Measurements from ENCODE around the gene MBNL1. TPM values are rescaled to one million over a fixed set of nuclear protein-coding genes. Genes with fewer than 3 reads are reported as not detected.

The MBNL1 gene
- total and polyA plus RNA-seq, 2 of the 13 experiments (the other 11 are each of a cell fraction or from before 2014, with no cell fraction given): 27.1 to 55.4 TPM

GRCh38 chr3:152241142-152242017, 27.3 kb upstream of the MBNL1 start:
- CTCF ChIA-PET (ENCODE audit: low intra/inter-chr PET ratio, low total read pairs): no interaction called here
- no peaks in the 10 kb centered on the region for H3K27me3 ChIP-seq (ENCODE audit: control insufficient read depth in 1 of 2, insufficient read depth in 2 of 2, low read length in 2 of 2)
- no peaks in the 10 kb centered on the region for H3K9me3 ChIP-seq (ENCODE audit: low read length)
- H3K4me1 ChIP-seq (ENCODE audit: insufficient read depth, low read length): peaks cover 22% of the 10 kb centered on the region
- H3K4me2 ChIP-seq (ENCODE audit: low read depth, low read length): no peak overlapping the region
- no peak for DNase-seq (ENCODE audit: low spot score)
- no peak overlapping the region for H3K9ac ChIP-seq (ENCODE audit: insufficient read depth, low read depth, low read length)
- POLR2A ChIA-PET: no interaction called here
- no peak for FAIRE-seq
- intact Hi-C loops (cut with micrococcal nuclease; ENCODE audit: unreplicated experiment) (no loop called here), in situ Hi-C loops (cut with HindIII; ENCODE audit: extremely low pct_ligation_motif_present, low pct_unique_long_range_greater_than_20kb) (no loop called here)
- H3K79me2 ChIP-seq (ENCODE audit: insufficient read depth, low read length): no peaks in the 10 kb centered on the region
- BruUV-seq (replicated peaks): no TSS peak
- no peaks in the 10 kb centered on the region for H4K20me1 ChIP-seq (ENCODE audit: insufficient read depth, low read length)
- no peak overlapping the region for H2AFZ ChIP-seq (ENCODE audit: low read length)
- no peaks in the 10 kb centered on the region for H3K36me3 ChIP-seq (replicated peaks in 1 of 2; ENCODE audit: control insufficient read depth in 1 of 2, insufficient read depth in 2 of 2, low read length in 2 of 2)
- 60% methylated on average over 2 of the region's 2 CpGs for WGBS (ENCODE audit: low lambda C conversion rate)
- no peak overlapping the region for H3K4me3 ChIP-seq (replicated peaks in 1 of 3; ENCODE audit: insufficient read depth in 1 of 3, low read depth in 2 of 3, low read length in 3 of 3)
- ATAC-seq: no peak
- H3K27ac ChIP-seq (ENCODE audit: extremely low read length, insufficient read depth, low read length): no peak overlapping the region
- TF ChIP-seq, protein P1, sequence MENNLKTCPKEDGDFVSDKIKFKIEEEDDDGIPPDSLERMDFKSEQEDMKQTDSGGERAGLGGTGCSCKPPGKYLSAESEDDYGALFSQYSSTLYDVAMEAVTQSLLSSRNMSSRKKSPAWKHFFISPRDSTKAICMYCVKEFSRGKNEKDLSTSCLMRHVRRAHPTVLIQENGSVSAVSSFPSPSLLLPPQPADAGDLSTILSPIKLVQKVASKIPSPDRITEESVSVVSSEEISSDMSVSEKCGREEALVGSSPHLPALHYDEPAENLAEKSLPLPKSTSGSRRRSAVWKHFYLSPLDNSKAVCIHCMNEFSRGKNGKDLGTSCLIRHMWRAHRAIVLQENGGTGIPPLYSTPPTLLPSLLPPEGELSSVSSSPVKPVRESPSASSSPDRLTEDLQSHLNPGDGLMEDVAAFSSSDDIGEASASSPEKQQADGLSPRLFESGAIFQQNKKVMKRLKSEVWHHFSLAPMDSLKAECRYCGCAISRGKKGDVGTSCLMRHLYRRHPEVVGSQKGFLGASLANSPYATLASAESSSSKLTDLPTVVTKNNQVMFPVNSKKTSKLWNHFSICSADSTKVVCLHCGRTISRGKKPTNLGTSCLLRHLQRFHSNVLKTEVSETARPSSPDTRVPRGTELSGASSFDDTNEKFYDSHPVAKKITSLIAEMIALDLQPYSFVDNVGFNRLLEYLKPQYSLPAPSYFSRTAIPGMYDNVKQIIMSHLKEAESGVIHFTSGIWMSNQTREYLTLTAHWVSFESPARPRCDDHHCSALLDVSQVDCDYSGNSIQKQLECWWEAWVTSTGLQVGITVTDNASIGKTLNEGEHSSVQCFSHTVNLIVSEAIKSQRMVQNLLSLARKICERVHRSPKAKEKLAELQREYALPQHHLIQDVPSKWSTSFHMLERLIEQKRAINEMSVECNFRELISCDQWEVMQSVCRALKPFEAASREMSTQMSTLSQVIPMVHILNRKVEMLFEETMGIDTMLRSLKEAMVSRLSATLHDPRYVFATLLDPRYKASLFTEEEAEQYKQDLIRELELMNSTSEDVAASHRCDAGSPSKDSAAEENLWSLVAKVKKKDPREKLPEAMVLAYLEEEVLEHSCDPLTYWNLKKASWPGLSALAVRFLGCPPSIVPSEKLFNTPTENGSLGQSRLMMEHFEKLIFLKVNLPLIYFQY (CRISPR knock-in tag; IDR thresholded peaks at IDR 0.05; ENCODE audit: borderline replicate concordance): no peak
- no peak for TF ChIP-seq RBFOX2 (IDR thresholded peaks at IDR 0.05; ENCODE audit: low read depth, low read length)
- TF ChIP-seq ELK4 (CRISPR knock-in tag; IDR thresholded peaks at IDR 0.05; ENCODE audit: borderline replicate concordance): no peak
- no peak for TF ChIP-seq PRDM10 (CRISPR knock-in tag; IDR thresholded peaks at IDR 0.05; ENCODE audit: low read depth)
- TF ChIP-seq HNF4G (IDR thresholded peaks at IDR 0.05; ENCODE audit: borderline replicate concordance, low read depth, low read length): no peak
- no peak for TF ChIP-seq HNF4G (CRISPR knock-in tag; IDR thresholded peaks at IDR 0.05; ENCODE audit: borderline replicate concordance, low read depth)
- no peak for TF ChIP-seq ATAD3A (CRISPR knock-in tag; IDR thresholded peaks at IDR 0.05)
- TF ChIP-seq ZSCAN20 (CRISPR knock-in tag; IDR thresholded peaks at IDR 0.05; ENCODE audit: borderline replicate concordance): no peak
- no peak for TF ChIP-seq HNF4A (CRISPR knock-in tag; IDR thresholded peaks at IDR 0.05)
- TF ChIP-seq FOSL2 (CRISPR knock-in tag; IDR thresholded peaks at IDR 0.05): no peak
- TF ChIP-seq, protein P2, sequence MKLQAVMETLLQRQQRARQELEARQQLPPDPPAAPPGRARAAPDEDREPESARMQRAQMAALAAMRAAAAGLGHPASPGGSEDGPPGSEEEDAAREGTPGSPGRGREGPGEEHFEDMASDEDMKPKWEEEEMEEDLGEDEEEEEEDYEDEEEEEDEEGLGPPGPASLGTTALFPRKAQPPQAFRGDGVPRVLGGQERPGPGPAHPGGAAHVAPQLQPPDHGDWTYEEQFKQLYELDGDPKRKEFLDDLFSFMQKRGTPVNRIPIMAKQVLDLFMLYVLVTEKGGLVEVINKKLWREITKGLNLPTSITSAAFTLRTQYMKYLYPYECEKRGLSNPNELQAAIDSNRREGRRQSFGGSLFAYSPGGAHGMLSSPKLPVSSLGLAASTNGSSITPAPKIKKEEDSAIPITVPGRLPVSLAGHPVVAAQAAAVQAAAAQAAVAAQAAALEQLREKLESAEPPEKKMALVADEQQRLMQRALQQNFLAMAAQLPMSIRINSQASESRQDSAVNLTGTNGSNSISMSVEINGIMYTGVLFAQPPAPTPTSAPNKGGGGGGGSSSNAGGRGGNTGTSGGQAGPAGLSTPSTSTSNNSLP (IDR thresholded peaks at IDR 0.05; ENCODE audit: low read depth, low read length): no peak
- no peak for TF ChIP-seq MBNL3 (CRISPR knock-in tag; conservative IDR thresholded peaks at IDR 0.05)
- no peak for TF ChIP-seq TAF15 (IDR thresholded peaks at IDR 0.05; ENCODE audit: low read depth, low read length, poor library complexity, severe bottlenecking)
